HG03045 (cell line): ENCODE data around the gene AK9.
A peak's percentile ranks its signal among the peaks of the same experiment; 100 is the strongest.
"Not testable (repeated sequence)": the region's sequence is repeated elsewhere in the genome, so short reads cannot be mapped to it uniquely, and the experiment has no call there.

ENCODE experiments used
- ATAC-seq: cut with Tn5 transposase; IDR thresholded peaks from one replicate; pipeline ENCODE4 v1.9.1; 2021; ENCODE audit warnings: mild to moderate bottlenecking, moderate library complexity; ENCODE audit not compliant: unreplicated experiment

AK9 gene

DNA sequence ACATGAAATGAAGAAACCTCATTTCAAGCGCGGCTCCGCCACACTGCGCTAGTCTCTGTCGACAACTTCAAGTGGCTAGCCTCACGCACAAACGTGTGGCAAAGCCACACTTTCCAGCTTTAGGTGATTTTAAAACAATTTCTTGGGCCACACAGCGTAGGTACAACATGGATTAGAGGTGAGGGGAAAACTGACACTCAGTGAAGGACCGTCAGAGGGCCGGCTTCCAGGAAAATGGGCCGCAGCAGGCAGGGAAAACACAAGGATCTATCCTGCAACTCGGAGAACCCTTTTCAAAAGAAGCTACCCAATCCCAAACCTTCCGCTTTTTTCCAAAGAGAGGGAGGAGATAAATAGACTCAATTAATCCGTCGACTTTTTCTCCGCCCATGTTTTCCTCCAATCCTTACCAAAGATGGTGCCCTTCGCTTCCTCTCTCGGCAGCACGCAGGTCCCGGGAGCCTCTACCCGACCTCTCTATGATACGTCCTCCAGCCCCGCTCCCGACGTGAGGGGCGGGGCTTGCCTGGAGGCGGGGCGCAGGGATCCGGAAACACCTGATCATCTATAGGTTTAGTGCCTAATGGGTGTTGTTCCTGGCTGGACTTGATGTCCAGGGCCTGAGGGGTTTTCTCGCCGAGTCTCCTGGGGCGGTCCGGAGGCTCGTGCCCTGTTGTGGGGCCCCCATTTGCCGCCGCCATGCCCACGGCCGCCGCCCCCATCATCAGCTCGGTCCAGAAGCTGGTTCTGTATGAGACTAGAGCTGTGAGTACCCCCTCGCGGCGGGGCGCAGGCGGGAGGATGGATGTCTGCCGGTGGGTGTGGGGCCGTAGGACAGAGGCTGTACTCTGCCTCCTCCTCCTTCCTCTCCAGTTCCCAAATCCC is at the start of gene AK9, which contains the start of gene FIG4:
Gene AK9 (minus strand): TSS at position 466 of the 885 bp plus-strand sequence. CDS start 15,457 bp downstream, outside the sequence.
Gene FIG4 (plus strand): TSS at position 560 of the 885 bp plus-strand sequence. CDS start 140 bp downstream, at position 700.
- ATAC-seq = peak; percentile 98

- no peak for ATAC-seq
Measured at GRCh38 chr6:109740787-109741186, 49.8 kb upstream of the AK9 start.

DNA sequence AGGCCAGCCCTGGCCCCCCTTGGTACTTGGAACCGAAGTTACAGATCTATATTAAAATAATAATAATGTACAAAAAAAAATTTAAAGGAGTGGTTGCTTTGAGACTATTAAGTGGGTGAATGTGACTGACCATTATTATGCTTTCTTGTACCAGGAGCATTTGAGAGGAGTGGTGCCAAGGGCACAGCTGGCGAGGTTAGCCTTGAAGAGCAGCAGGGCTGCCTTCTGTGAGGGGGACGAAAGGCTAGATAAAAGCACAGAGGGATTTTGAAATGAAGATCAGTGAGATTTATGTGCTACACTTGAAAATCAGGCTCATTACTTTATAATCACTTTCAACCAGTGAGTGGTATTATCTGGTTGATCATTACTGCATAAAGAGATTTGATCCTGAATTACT is 48.7 kb upstream of the AK9 start:
- no peak for ATAC-seq

DNA sequence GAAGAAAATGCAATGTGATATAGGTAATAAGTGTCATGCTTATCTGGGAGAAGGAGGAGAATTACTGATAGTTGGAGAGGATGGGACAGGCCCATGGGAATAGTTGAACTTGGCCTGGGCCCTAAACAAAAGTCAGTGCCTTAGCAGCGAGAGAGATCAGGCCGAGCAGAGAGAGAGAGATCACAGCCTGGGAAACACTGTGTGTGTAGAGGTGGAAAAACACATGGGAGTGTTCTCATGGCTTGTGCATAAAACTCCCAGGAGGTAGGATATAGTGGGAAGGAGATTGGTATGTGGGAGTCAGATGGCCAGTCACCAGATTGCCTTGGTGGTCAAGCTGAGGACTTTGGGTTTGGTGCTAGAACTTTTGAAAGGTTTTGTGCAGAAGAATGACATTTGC is 47.7 kb upstream of the AK9 start:
- no peak for ATAC-seq

- ATAC-seq = no peak
Measured at GRCh38 chr6:109738255-109738654, 47.3 kb upstream of the AK9 start.

- ATAC-seq = no peak
Measured at GRCh38 chr6:109736273-109737025, 45.4 kb upstream of the AK9 start.

GRCh38 chr6:109725250-109725649 is 34.2 kb upstream of the AK9 start:
- ATAC-seq = not testable (repeated sequence)

- ATAC-seq = no peak
Measured at GRCh38 chr6:109722564-109723254, 31.7 kb upstream of the AK9 start.

GRCh38 chr6:109722011-109722410 is 31.0 kb upstream of the AK9 start:
- ATAC-seq = no peak

DNA sequence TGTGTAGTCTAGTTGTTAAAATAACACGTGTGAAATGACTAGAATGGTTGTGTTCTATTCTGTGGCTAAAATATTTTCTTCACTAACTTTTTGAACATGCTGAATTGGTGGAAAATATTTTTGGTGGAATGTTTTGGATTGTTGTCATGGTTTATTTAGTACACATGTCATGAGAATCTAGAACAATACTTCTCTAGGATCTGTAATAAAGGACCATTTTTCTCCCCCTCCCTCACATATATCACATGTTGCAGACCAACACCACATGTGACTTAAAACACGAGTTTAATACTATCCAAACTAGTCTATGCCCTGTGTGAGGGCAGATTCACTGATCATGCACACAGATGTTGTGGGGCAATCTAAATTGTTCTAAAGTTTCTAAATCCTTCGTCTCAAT is 29.3 kb upstream of the AK9 start:
- ATAC-seq = no peak

DNA sequence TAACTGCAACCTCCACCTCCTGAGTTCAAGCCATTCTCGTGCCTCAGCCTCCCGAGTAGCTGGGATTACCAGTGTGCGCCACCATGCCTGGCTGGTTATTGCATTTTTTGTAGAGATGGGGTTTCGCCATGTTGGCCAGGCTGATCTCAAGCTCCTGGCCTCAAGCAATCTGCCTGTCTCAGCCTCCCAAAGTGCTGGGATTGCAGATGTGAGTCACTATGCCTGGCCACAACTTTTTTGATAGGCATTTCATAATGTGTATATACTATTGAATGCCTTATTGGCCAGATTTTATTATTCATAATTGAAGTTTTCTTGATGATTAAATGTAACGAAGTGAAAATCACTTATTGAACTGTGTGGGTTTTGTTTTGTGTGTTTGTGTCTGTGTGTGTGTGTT is 28.0 kb upstream of the AK9 start:
- ATAC-seq = no peak

GRCh38 chr6:109717971-109718370 is 27.0 kb upstream of the AK9 start:
- ATAC-seq = no peak

- no peak for ATAC-seq
Measured at GRCh38 chr6:109715616-109716015, 24.6 kb upstream of the AK9 start.

DNA sequence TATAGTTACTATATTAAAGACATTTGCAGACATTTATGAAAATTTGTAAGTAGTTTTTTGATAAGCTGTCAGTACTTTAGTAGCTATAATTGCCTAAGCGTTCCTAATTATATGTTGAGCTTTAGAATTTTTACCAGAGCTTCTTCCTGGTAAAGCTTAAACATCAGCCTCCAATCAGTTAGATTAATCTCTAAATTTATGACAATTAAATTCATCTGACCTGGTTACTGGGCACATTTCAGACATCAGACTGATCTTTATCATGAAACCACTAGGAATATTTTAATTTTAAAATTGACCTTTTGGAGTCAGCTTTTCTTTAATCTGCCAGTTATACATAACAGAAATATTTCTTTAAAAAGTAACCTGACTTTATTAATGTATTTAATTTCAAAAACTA is 23.6 kb upstream of the AK9 start:
- ATAC-seq = no peak

- ATAC-seq = no peak
Measured at GRCh38 chr6:109714166-109714565, 23.2 kb upstream of the AK9 start.

GRCh38 chr6:109713097-109713496 is 22.1 kb upstream of the AK9 start:
- no peak for ATAC-seq

DNA sequence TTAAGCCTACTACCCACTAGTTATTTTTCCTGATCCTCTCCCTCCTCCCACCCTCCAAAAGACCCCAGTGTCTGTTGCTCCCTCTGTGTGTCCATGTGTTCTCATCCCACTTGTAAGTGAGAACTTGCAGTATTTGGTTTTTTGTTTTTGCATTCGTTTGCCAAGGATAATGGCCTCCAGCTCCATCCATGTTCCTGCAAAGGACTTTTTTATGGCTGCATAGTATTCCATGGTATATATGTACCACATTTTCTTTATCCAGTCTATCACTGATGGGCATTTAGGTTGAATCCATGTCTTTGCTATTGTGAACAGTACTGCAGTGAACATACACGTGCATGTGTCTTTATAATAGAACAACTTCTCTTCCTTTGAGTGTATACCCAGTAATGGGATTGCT is 17.1 kb upstream of the AK9 start:
- ATAC-seq = not testable (repeated sequence)

GRCh38 chr6:109706513-109706912 is 15.5 kb upstream of the AK9 start:
- ATAC-seq = no peak

GRCh38 chr6:109705258-109705657 is 14.3 kb upstream of the AK9 start:
- ATAC-seq = peak; percentile 92

- no peak for ATAC-seq
Measured at GRCh38 chr6:109702791-109703190, 11.8 kb upstream of the AK9 start.

DNA sequence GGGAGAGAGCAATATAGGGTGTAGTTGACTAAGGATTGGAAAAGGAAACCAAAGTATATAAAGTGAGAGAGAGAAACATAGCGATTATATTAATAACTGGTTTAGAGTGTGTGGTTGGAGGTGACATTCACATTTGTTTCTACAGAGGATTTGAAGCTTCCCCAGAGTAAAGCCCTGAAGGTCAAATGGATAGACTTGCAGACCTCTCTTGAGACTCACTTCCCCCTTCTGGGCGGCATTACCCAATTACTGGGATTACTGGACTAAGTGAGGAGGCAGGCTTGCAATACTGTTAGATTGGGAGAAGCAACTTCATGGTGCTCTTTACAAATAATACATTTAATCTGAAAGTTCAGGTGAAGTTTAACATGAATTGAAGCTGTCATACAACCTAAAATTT is 10.8 kb upstream of the AK9 start:
- no peak for ATAC-seq
